ENCODE results near the gene CHST6.
A peak's percentile ranks its signal among the peaks of the same experiment; 100 is the strongest.
"Not testable (repeated sequence)": the region's sequence is repeated elsewhere in the genome, so short reads cannot be mapped to it uniquely, and the experiment has no call there.

Gene CHST6

DNA sequence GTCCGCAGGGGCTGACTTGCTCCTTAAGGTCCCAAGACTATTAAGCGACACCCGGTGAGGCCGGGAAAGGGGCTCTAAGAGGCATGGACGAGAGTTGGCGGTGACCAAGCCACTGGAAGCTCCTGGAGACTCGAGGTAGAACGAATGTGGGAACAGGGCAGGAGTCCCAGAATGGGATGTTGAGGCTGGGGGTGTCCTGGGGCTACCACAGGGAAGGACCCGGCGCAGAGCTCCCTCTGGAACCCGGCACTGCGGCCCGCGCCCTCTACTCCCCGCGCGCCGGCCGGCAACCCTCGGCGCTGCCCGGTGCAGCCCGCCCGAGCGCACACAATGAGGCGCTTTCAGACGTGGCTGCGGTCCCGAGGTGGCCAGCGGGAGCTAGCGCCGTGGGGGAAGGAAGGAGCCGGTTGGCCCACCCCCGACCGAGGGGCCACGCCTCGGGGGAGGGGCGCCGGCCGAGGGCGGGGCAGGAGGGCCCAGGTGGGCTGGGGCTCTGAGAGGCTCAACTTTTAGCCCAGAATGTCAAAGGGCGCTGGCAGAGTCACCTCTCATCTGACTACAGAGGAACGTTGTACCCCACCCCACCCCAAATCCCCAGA, at the start of gene CHST6:
Gene CHST6, minus strand, starts transcription at position 366 of the 599 bp plus-strand sequence. CDS start 15,613 bp downstream, outside the sequence.
- peak; percentile 81 for DNase-seq

DNA sequence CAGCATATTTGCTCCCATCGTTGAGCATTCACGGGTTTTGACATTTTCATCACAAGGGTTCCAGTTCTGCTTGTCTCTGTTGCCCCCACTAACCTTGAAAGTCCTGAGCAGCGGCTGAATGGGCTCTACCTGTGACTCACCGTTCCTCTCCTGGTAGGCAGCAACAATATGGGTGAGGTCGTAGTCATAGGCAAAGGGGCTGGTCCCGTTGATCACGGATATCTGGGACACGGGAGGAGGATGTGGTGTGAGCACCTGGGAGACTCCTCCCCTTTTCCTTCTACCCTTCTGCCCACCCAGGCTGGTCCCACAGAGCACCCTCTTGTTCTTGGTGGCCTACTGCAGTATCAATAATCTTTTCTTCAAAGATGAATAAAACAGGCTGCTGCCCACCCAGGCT, 47.2 kb upstream of the CHST6 start:
- not testable (repeated sequence) for DNase-seq

DNA sequence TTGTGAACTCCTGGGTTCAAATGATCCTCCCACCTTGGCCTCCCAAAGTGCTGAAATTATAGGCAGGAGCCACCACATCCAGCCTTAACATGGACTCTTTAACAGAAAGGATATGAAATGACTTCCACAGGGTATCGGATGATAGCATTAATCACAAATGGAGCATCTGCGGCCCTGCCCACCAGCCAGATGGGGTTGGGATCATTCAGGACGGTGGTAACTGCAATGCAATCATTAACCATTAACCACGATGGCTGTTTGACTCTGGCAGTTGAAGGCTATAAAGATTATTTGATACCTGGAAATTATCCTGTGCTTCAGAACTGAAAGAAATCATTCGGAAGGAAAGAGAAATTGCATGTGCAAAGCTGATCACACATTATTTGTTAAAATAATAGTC, 46.0 kb upstream of the CHST6 start:
- no peak for DNase-seq

DNA sequence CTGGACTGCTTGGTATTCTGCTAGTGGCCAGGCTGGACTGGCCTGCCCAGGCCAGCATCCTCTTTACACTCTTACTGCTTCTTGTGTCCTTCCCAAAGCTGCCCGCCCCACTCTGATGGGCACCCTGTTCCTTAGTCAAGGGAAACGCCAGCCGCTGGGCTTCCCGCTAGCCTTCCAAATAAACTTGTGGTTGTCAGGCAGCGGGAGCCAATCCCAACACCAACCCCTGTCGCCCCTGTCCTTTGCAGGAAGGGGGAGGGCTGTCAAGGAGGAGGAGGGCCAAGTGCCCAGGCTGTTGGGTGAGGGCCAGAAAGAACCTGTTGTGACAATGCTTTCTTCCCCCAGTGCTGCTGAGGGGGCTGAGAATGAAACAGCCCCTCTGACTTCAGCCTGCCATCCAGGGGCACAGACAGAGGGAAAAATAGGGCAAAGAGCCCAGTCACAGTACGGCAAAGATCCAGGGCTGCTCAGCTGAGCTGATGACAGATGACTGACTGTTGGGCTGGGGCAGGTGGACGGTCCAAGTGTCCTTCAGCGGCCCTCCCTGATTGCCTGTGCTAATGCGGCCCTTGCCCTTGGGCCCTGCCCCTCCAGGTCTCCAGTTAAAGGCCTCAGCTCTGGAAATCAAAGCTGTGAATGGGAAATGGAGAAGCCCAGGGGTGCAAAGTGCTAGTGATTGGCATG, 43.8 kb upstream of the CHST6 start:
- not testable (repeated sequence) for DNase-seq

DNA sequence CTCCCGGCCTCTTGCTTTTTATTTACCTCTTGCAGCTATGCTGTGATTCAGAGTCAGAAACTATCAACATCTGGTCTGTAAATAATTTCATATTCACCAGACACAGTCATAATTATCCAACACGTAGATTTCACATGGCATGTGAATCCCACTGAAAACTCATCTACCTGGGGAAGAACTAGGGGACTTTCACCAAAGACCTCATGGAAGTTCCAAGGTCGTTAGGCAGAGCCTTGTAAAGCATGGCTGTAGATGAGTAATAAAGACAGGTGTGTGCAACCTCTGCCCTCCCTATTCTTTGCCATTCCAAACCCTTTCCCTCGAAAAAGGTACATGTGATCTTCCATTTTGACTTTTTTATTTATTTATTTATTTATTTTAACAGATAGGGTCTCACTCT, 42.5 kb upstream of the CHST6 start:
- DNase-seq, result no peak

DNA sequence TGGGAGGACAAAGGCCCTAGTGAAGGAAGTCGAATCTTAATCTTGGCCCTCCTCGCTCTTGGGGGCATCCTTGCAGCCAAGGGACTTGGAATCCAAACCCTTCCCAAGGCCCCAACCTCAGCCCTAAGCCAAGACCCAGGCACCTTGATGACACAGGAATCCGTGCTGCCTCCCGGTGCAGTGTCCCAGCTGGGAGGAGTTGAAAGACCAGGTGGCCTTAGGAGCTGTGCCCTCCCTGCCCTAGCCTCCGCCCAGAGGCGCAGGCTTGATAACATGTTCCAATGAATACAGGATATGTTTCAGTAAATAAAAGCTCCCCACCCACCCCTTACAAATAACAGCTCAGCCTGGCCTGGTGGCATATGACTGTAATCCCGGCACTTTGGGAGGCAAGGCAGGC, 40.7 kb upstream of the CHST6 start, which contains the start of gene CHST5:
Gene CHST5, minus strand, starts transcription at position 208 of the 400 bp plus-strand sequence. CDS start 5,724 bp downstream, outside the sequence.
- DNase-seq, result no peak

DNA sequence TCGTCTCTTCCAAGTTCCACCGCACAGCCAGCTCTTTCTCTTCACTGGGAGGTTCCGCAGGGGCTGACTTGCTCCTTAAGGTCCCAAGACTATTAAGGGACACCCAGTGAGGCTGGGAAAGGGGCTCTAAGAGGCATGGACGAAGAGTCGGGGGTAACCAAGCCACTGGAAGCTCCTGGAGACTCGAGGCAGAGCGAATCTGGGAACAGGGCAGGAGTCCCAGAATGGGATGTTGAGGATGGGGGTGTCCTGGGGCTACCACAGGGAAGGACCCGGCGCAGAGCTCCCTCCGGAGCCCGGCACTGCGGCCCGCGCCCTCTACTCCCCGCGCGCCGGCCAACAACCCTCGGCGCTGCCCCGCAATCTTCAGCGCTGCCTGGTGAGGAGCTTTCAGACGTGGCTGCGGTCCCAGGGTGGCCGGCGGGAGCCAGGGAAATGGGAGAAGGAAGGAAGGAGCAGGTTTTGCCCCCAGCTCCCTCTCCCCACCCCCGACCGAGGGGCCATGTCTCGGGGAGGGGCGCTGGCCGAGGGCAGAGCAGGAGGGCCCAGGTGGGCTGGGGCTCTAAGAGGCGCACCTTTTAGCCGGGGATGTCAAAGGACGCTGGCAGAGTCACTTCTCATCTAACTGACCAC, 40.1 kb upstream of the CHST6 start:
- DNase-seq, result no peak

DNA sequence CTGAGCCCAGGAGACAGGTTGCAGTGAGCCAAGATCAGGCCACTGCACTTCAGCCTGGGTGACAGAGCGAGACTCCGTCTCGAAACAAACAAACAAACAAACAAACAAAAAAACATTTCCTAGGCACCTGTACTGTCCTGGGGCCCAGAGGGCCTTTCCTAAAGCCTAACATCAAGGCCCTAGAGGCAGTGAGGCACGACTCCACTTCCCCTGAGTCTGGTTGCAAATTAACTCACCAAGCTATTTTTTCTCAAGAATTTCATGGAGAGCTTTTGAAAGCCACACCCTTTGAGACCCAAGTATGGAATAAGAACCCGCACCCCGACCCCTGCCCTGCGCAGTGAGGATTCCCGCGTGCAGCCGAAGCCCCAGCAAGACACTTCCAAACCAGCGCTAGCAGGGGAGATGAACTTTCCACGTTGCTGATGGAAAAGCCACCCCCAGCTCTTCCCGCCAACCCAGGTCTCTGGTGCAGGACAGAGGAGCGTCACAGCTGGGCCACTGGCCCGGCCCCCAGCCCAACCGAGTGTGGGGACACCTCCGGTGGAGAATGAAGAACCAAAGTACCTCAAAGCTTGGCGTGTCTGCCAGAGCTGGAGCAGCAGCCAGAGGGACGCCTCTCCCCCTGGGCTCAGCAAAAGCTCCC, 39.4 kb upstream of the CHST6 start:
- DNase-seq, result no peak

DNA sequence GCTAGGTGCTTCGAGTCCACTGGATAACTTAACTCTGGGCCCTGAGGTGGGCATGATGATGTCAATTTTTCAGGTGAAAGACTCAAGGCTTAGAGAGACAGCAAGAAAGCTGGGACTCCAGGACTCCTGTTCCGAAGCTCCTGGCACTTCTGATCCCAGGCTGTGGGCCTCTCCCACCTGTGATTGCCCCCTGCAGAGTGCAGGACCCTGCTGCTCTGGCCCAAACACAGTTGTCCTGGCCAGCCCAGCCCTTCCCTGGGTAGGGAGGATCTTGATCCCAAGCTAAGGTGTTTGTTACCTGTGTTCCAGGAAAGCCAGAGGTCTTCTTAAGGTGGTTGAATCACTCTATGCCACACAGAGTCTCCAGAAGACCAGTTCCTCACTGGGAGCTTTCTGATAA, 37.5 kb upstream of the CHST6 start:
- no peak for DNase-seq

DNA sequence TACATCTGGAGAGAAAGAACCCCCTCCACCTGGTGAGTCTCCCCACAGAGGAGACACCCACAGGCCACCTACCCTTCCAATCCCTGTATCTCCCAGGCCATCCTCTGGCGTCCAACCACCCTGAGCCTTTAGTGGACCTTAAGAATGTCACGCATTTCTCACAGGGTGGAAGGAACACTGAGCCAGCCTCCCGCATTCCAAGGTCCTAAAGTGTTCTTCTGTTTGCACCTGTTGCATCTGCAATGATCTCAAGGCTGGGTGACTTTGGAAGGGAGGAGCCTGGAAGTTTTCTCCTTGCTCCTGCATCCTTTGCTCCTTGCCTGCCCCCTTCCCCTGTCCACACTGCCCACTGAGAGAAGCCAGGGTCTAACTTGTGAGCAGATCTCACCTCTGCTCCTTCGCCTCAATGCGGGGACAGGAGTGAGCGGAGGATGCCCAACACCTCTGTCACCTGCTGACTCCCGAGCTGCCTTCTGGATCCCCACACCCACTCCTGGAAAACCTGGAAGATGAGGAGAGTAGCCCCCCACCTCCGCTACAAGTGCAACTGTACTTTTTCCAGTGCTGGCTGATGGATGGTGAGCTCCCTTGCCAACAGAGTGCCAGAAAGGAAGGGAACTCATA, 37.0 kb upstream of the CHST6 start:
- DNase-seq, result no peak

DNA sequence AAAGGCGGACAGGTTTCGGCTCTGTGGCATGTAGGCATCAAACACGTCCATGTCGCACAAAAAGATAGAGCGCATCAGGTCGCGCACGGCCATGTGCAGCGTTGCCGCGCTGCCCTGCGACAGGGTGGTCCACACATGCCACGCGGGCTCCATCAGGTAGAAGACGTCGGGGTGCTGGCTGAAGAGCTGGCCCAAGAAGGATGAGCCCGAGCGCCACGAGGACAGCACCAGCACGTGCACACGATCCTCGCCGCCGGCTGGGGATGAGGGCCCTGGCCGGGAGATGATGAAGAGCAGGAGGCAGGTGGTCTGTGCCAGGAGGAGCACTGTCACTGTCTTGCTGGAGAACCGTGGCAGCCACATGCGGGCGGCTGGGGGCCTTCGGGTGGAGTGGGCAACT, 34.7 kb upstream of the CHST6 start:
- no peak for DNase-seq

DNA sequence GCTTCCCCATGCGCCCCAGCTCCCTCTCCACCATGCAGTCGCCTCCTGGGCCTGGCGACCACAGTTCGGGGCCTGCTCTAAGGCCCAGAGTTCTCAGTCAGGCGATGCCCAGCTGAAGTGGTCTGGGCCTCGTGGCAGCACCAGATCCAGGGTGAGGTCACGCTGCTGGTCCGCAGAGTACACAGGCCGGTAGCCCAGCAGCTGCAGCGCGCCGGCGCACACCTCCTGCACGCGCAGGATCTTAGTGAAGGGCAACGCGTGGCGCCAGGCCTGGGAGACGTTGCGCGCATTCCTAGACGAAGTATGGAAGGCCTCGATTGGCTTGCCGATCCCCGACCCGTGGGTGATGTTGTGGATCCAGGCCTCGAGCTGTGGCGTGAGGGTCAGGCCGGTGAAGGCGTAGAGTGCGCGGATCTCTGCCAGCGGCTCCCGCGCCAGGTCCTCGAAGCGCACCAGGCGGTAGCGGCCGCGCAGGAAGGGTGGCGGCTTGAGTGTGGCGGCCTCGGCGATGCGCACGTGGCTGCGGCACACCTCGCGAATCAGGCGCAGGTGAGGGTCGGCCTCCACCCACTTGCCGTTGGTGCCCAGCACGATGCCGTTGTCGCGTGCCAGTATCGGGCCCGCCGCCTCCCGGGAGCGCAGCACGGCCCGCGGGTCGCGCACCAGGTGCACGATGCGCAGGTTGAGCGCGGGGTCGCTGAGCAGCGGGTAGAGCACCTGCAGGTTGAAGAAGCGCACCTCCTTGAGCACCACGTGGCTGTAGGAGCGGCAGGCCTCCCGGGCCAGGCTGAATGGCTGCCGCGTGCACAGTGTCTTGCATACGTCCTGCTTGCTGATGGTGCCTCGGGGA, 34.0 kb upstream of the CHST6 start:
- no peak for DNase-seq

DNA sequence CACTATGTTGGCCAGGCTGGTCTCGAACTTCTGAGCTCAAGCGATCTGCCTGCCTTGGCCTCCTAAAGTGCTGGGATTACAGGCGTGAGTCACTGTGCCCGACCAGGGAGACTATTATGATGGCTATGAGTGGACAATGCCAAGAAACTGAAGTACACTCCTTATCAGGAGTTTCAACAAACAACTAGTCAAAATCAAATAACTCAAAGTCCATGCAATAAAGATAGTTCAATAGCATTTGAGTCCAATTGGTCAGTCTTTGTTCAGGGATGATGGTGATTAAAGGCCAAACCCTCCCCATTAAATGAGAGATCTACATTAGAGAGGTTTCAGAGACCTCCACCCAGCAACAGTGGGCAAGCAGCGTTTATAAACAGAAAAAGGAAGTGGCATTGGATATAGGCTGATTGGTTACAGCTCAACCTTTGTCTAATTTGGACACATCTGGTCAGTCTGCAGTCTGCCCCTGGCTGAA, 32.6 kb upstream of the CHST6 start:
- no peak for DNase-seq

DNA sequence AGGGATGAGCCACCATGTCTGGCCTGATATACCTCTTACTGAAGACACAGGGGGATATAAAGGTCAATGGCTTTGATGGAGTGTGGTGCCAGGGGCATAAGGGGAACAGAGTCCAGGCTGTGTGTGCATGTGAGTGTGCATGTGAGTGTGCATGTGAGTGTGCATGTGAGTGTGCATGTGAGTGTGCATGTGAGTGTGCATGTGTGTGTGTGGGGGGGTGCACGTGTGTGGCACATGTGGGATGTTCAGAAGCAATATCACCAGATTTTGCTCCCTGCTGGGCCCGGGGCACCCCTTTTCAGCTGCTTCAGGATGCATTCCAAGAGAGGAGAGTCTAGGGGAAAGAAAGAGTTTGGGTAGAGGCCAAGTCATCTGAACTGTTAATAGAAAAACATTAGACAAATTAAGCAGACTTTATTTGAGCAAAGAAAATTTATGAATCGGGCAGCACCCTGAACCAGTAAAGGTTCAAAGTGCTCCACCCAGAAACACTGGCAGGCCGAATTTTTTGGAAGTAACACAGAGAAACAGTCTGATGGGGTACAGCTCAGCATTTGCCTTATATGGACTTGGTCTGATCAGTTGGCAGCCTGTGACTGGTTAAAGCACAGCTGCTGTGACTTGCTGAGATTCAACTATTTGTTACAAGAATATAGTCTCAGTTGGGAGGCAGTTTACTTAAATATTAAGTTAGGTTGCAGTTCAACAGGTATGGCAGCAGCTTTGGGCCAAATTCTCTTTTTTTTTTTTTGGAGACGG, 31.0 kb upstream of the CHST6 start:
- DNase-seq, result no peak

DNA sequence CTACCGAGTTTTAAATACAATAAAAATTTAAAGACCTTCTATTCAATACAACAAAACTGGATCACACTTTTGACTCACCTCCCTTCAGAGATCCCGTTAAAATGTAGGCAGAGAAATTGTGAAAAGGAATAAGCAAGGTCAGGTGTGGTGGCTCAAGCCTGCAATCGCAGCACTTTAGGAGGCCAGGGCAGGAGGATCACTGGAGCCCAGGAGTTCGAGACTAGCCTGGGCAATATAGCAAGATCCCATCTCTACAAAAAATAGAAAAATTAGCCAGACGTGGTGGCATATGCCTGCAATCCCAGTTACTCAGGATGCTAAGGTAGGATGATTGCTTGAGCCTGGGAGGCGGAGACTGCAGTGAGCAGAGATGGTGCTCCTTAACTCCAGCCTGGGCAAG, 23.9 kb upstream of the CHST6 start:
- DNase-seq, result no peak

DNA sequence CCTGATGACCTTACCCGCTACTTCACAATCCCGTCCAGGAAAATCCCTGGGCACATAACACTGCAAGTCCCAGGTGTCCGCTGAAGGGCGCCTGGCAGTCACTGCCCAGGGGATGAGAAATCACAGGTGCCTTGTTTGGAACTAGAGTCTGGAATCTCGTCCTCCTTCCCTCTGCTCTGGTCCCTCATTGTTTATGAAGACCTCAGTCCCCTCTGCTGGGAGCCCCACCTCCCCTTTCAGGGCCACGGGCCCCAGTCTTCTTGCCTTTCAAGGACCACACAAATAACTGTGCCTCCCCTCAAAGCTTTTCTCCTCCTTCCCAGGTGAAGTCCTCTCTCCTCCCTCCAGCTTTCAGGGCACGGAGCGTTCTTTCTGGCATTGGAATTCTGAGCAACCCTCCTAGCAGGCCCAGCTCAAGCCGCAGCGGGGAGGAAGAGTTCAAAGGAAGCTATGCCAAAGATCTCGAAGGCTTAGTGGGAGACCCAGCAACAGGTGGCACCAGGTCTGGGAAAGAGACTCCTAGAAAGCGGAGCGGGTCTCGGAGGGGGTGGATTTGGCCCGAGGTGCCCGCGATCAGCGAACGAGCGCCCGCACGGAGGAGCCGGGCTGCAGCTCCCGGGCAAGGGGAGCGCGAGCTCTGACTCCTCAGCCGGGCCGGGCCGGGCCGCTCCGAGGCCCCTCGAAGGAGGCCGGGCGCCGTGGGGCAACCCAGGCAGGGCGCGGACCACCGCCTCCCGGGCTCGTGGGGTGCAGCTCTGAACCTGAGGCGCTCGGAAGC, 21.1 kb upstream of the CHST6 start:
- DNase-seq, result peak; percentile 45

DNA sequence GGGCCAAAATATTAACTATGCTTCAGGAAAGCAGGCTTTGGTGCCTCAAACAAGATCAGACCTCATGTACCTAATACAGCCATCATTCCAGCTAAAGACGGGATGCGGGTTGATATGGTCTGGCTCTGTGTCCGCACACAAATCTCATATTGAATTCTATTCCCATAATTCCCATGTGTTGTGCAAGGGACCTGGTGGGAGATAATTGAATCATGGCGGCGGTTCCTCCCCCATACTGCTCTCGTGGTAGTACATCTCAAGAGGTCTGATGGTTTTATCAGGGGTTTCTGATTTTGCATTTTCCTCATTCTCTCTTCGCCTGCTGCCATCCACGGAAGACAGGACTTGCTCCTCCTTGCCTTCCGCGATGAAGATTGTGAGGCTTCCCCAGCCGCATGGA, 19.1 kb upstream of the CHST6 start:
- DNase-seq, result no peak

DNA sequence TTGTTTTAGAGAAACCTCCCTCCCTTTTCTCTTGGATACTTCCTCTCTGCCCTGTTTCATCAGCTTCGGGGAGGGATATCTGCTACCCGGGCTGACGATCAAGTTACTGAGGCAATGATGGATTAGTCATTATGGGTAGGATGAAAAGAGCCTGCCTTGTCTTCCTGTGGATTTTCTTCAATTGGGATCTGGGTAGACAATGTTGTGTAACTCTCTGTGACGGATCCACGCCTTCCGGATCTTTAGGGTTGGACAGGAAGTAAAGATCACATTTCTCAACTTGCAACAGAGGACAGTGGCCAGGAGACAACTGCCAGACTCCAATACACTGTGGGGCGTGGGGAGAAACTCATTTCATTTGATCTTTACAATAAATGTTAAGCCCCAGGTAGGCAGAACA, 11.3 kb upstream of the CHST6 start:
- DNase-seq, result peak; percentile 36

DNA sequence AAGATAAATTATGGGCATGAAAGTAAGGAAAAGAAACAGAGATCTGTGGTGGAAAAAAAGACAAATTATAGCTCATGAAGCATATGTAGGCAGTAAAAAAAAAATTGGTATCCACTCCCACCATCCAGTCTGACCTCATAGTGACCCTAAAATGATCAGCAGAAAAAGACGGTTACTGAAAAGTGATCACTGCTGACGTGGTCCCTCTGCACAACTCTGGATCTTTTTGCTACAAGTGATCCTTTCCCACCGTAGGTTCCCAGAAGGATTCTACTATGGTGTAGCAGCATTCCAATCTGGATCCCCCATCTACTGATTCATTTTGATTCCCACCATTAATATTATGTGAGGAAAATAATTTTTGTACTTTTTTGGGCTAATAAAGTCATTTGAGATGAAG, 10.9 kb upstream of the CHST6 start:
- DNase-seq, result no peak

DNA sequence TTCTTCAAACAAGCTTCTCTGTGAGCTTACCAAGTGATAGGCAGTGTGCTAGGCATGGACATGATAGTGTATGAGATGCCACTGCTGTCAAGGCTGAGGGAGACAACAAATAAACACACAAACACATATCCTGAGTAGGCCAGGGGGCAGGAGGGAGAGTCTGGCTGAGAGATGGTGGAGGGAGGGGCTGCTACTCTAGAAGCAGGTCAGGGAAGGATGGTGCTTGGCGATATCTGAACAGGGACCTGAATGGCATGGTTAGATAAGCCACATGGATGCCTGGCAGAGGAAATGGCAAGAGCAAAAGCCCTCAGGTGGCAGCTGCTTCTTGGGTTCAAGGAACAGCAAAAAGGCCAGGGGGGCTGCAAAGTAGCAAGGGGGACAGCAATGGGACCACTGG, 8.6 kb upstream of the CHST6 start:
- no peak for DNase-seq

All from femur (tissue), 1 donor.